GM12878 (cell line): ENCODE results near the gene IFITM5. TPM values are rescaled to one million over a fixed set of nuclear protein-coding genes. Genes with fewer than 3 reads are reported as not detected.

ENCODE experiments used
- ATAC-seq: fragments of 200-7000 bp; cut with Tn5 transposase; 3 replicates; pipeline ENCODE4 v1.9.1; 2020; ENCODE audit warnings: mild to moderate bottlenecking, moderate library complexity
- BruUV-seq: library from RNA; stranded (reverse); fragments of 400-500 nt; replicated peaks from 2 replicates; lab custom pipeline; 2021; lab: Mats Ljungman, UMichigan
- CTCF ChIA-PET: fragments of 300-600 bp; sonication (Branson Sonifier 250); formaldehyde crosslinking; extraction: SDS; loops from one replicate; lab custom pipeline; 2021; ENCODE audit warnings: inconsistent platforms; lab: Yijun Ruan, JAX
- POLR2A ChIA-PET: fragments of 350-600 bp; formaldehyde crosslinking; extraction: SDS; loops from one replicate; lab custom pipeline; 2021; ENCODE audit warnings: inconsistent platforms; lab: Charles Lee
- RAD21 ChIA-PET: fragments of 300-600 bp; sonication (Branson Sonifier 250); formaldehyde crosslinking; loops from one replicate; lab custom pipeline; 2023; ENCODE audit warnings: antibody characterized with exemption; ENCODE audit not compliant: unreplicated experiment; lab: Charles Lee
- SMC1A ChIA-PET: fragments of 300-600 bp; sonication (Branson Sonifier 250); formaldehyde crosslinking; loops from one replicate; lab custom pipeline; 2023; ENCODE audit not compliant: unreplicated experiment, uncharacterized antibody; lab: Charles Lee
- DNase-seq: peaks from one replicate; pipeline ENCODE4 v3.0.0-alpha.2; 2011; ENCODE audit warnings: low read depth, low spot score
- FAIRE-seq: peaks from 3 replicates; lab custom pipeline; 2011; peaks lifted over from hg19 to GRCh38; lab: Jason Lieb, UNC
- H2AFZ ChIP-seq: 2 replicates; pipeline ENCODE4 v1.6.0; 2011; ENCODE audit warnings: low read depth, low read length, control low read depth; ENCODE audit not compliant: control insufficient read depth
- H3K27ac ChIP-seq: 2 replicates; pipeline ENCODE4 v1.5.1; 2011; ENCODE audit warnings: control low read depth; ENCODE audit not compliant: control insufficient read depth, insufficient read depth
- H3K27me3 ChIP-seq, 2 experiments: replicated peaks in 1 of 2; 2 replicates each; pipeline versions ENCODE4 v1.6.0 to v1.6.1; 2011; ENCODE audit warnings: low read length in 1 of 2; ENCODE audit not compliant: control insufficient read depth in 2 of 2, insufficient read depth in 2 of 2
- H3K36me3 ChIP-seq, 2 experiments: 2 replicates each; pipeline ENCODE4 v1.5.1; 2011; ENCODE audit warnings: low read length in 1 of 2; ENCODE audit not compliant: control insufficient read depth in 2 of 2, insufficient read depth in 2 of 2
- H3K4me1 ChIP-seq: 2 replicates; pipeline ENCODE4 v1.6.1; 2011; ENCODE audit warnings: mild to moderate bottlenecking, low read length, moderate library complexity, mixed read lengths; ENCODE audit not compliant: control insufficient read depth, insufficient read depth
- H3K4me2 ChIP-seq: 2 replicates; pipeline ENCODE4 v1.6.0; 2011; ENCODE audit warnings: control low read depth; ENCODE audit not compliant: control insufficient read depth, insufficient read depth
- H3K4me3 ChIP-seq: fragments of 200-600 bp; sonication (generic); 2 replicates; pipeline ENCODE4 v1.5.1; 2016
- H3K79me2 ChIP-seq: 2 replicates; pipeline ENCODE4 v1.6.0; 2011; ENCODE audit warnings: low read length; ENCODE audit not compliant: control insufficient read depth, insufficient read depth
- H3K9ac ChIP-seq: 2 replicates; pipeline ENCODE4 v1.8.0; 2011; ENCODE audit warnings: low read length, control low read depth, mixed read lengths; ENCODE audit not compliant: control insufficient read depth, insufficient read depth
- H3K9me3 ChIP-seq: replicated peaks from 3 replicates; pipeline ENCODE4 v1.5.1; 2011; ENCODE audit warnings: mild to moderate bottlenecking, low read length; ENCODE audit not compliant: control insufficient read depth, insufficient read depth
- H4K20me1 ChIP-seq: 2 replicates; pipeline ENCODE4 v1.6.0; 2011; ENCODE audit not compliant: control insufficient read depth, insufficient read depth
- BCL3 ChIP-seq: IDR thresholded peaks from 2 replicates; pipeline ENCODE4 v1.6.1; 2011; ENCODE audit warnings: borderline replicate concordance, low read depth, mild to moderate bottlenecking, moderate library complexity, low read length; ENCODE audit not compliant: insufficient read depth, poor library complexity, severe bottlenecking
- BRCA1 ChIP-seq: IDR thresholded peaks from 2 replicates; pipeline ENCODE4 v1.6.1; 2011; ENCODE audit warnings: low read depth, low read length, improper control_type of control experiment
- EED ChIP-seq: sonication (generic); IDR thresholded peaks from 2 replicates; pipeline ENCODE4 v1.6.1; 2016; ENCODE audit warnings: antibody characterized with exemption, low read depth
- ESRRA ChIP-seq: IDR thresholded peaks from 2 replicates; pipeline ENCODE4 v1.6.1; 2012; ENCODE audit warnings: mild to moderate bottlenecking, low read length, improper control_type of control experiment
- HDAC2 ChIP-seq: fragments of 200-600 bp; sonication (generic); IDR thresholded peaks from 2 replicates; pipeline ENCODE4 v1.6.1; 2017
- KAT2A ChIP-seq: conservative IDR thresholded peaks from 2 replicates; pipeline ENCODE4 v1.6.1; 2011; ENCODE audit warnings: low read depth, low read length; ENCODE audit not compliant: control insufficient read depth
- MEF2B ChIP-seq: fragments of 450-650 bp; IDR thresholded peaks from 2 replicates; pipeline ENCODE4 v1.6.1; 2018; ENCODE audit warnings: mild to moderate bottlenecking, moderate library complexity; ENCODE audit not compliant: partially characterized antibody, poor library complexity, severe bottlenecking
- POLR2A ChIP-seq: IDR thresholded peaks from 2 replicates; pipeline ENCODE4 v1.6.1; 2011; ENCODE audit warnings: low read depth, mild to moderate bottlenecking, low read length
- RFX5 ChIP-seq: IDR thresholded peaks from 2 replicates; pipeline ENCODE4 v1.6.1; 2011; ENCODE audit warnings: low read depth, low read length, improper control_type of control experiment
- SIN3A ChIP-seq: IDR thresholded peaks from 2 replicates; pipeline ENCODE4 v1.6.1; 2012; ENCODE audit warnings: low read depth, low read length, improper control_type of control experiment
- WRNIP1 ChIP-seq: IDR thresholded peaks from 2 replicates; pipeline ENCODE4 v1.6.1; 2011; ENCODE audit warnings: low read depth, low read length, improper control_type of control experiment, borderline replicate concordance
- ZSCAN29 ChIP-seq: fragments of 450-650 bp; IDR thresholded peaks from 2 replicates; pipeline ENCODE4 v1.6.1; 2017; ENCODE audit warnings: mild to moderate bottlenecking, moderate library complexity
- WGBS: methylation state at CpG from one replicate; pipeline ENCODE4 v1.1.6; 2016; ENCODE audit warnings: low lambda C conversion rate; ENCODE audit not compliant: insufficient replicate concordance, insufficient coverage; ENCODE audit errors: missing lambda C conversion rate; 5-methylcytosine and 5-hydroxymethylcytosine counted together
- in situ Hi-C: fragments of 300-500 bp; cut with MboI; formaldehyde crosslinking; loops from 9 replicates; pipeline ENCODE4 v1.14.3; 2018; ENCODE audit warnings: mixed read lengths
- intact Hi-C: fragments of 100-400 bp; cut with micrococcal nuclease; formaldehyde crosslinking; loops from one replicate; pipeline ENCODE4 v1.14.2; 2022; ENCODE audit not compliant: unreplicated experiment
- polyA plus RNA-seq, 11 experiments: library from polyadenylated mRNA; depleted of rRNA in 4 of 11; unstranded in 6 of 11; stranded (reverse) in 5 of 11; fragments of >200 nt; fragmentation: Nextera tagmentation in 4 of 11; fragmentation: Illumina TruSeq in 1 of 11; extraction: Ambion mirVana in 4 of 11; extraction: Trizol in 1 of 11; gene quantifications; 1 replicate in 1 of 11; 2 replicates in 10 of 11; pipeline versions ENCODE4 v1.2.1 to v1.2.3, GENCODE V29; 2011 to 2016; ENCODE audit warnings: inconsistent platforms in 2 of 11, missing spikeins in 2 of 11, low read depth in 1 of 11
- total RNA-seq, 4 experiments: library from RNA; depleted of rRNA in 3 of 4; stranded (reverse); fragments of >200 nt in 3 of 4; fragmentation: Illumina TruSeq in 1 of 4; extraction: Trizol in 1 of 4; gene quantifications; 2 replicates each; pipeline versions ENCODE4 v1.2.1 to v1.2.3, GENCODE V29; 2013 to 2021

The IFITM5 gene
- total and polyA plus RNA-seq, 10 of the 15 experiments (the other 5 are each of a cell fraction or from before 2014, with no cell fraction given) = not detected

- no peaks in the 10 kb centered on the region for H3K9me3 ChIP-seq
- H3K27me3 ChIP-seq = no peaks in the 10 kb centered on the region
- no peaks in the 10 kb centered on the region for H4K20me1 ChIP-seq
- intact Hi-C loops = no loop called here
- no TSS peak for BruUV-seq
- TF ChIP-seq POLR2A = peak; percentile 47
- TF ChIP-seq ZSCAN29 = no peak
- no peak for TF ChIP-seq SIN3A
- no peak for TF ChIP-seq HDAC2
- TF ChIP-seq, all 136 proteins: peak for 1
- DNase-seq (no peak), ATAC-seq (no peak), FAIRE-seq (no peak)
- Histone ChIP-seq H3K36me3 (peaks cover 10 to 15% of the 10 kb centered on the region in 2 experiments; a peak in 3 of 4 replicates), H3K4me3 (no peak overlapping the region), H2AFZ (no peak overlapping the region), H3K9ac (no peak overlapping the region), H3K4me1 (peaks cover 13% of the 10 kb centered on the region), H3K4me2 (no peak overlapping the region), H3K27ac (no peak overlapping the region), H3K79me2 (no peaks in the 10 kb centered on the region)
- SMC1A ChIA-PET = interaction anchor here (0.9 to 1.0 kb wide), 2 partner anchors 16 to 63 kb away, joined by 3 to 4 read pairs; no protein-coding TSS in a partner anchor
- RAD21 ChIA-PET = no interaction called here
- POLR2A ChIA-PET = no interaction called here
- CTCF ChIA-PET = interaction anchor here (0.5 to 1.1 kb wide), 2 partner anchors 33 to 50 kb away, joined by 3 to 7 read pairs; no protein-coding TSS in a partner anchor
- in situ Hi-C loops = loop anchor here (5.0 kb wide), 1 partner anchor 103 kb away; no protein-coding TSS in a partner anchor
- WGBS = 97% methylated on average over 4 of the region's 5 CpGs
Measured at GRCh38 chr11:253886-254270, 45.4 kb downstream of the IFITM5 start.

- no peak for ATAC-seq
- 77% methylated on average over 13 of the region's 13 CpGs for WGBS
- CTCF ChIA-PET = interaction anchor here (0.5 to 3.3 kb wide), 2 partner anchors 14 to 33 kb away, joined by 7 to 37 read pairs; no protein-coding TSS in a partner anchor
- no peak for FAIRE-seq
- no peaks in the 10 kb centered on the region for H3K9me3 ChIP-seq
- RAD21 ChIA-PET = no interaction called here
- in situ Hi-C loops = loop anchor here (5.0 kb wide), 1 partner anchor 104 kb away; no protein-coding TSS in a partner anchor
- no peaks in the 10 kb centered on the region for H4K20me1 ChIP-seq
- H3K4me3 ChIP-seq = no peak overlapping the region
- H3K4me1 ChIP-seq = peaks cover 13% of the 10 kb centered on the region
- H3K9ac ChIP-seq = no peak overlapping the region
- H3K79me2 ChIP-seq = no peaks in the 10 kb centered on the region
- no peak overlapping the region for H2AFZ ChIP-seq
- SMC1A ChIA-PET = interaction anchor here (0.9 to 1.0 kb wide), 2 partner anchors 15 to 64 kb away, joined by 3 to 4 read pairs; no protein-coding TSS in a partner anchor
- DNase-seq = no peak
- no peak overlapping the region for H3K27ac ChIP-seq
- H3K4me2 ChIP-seq = no peak overlapping the region
- H3K36me3 ChIP-seq = peaks cover 14 to 18% of the 10 kb centered on the region in 2 experiments; a peak in 3 of 4 replicates
- no TSS peak for BruUV-seq
- POLR2A ChIA-PET = no interaction called here
- TF ChIP-seq WRNIP1 (no peak), RFX5 (no peak), EED (no peak), KAT2A (no peak), BRCA1 (no peak), ESRRA (no peak), BCL3 (no peak), POLR2A (peak; percentile 55), MEF2B (no peak)
- H3K27me3 ChIP-seq = no peaks in the 10 kb centered on the region
- intact Hi-C loops = no loop called here
Measured at GRCh38 chr11:253160-253885, 46.0 kb downstream of the IFITM5 start.
